ENCODE measurements around the gene MAP3K3. TPM values are rescaled to one million over a fixed set of nuclear protein-coding genes. Genes with fewer than 3 reads are reported as not detected.

MAP3K3 gene
- total RNA-seq, 2 experiments from 2014 or later: 75.8 to 78.1 TPM

GRCh38 chr17:63698381-63698885 lies 76.2 kb downstream of the MAP3K3 start:
- H3K36me3 ChIP-seq (ENCODE audit: insufficient read depth, low read length): peaks cover 49% of the 10 kb centered on the region
- Mint-ChIP-seq H3K36me3 (ENCODE audit: low read depth) (peaks cover 83% of the 10 kb centered on the region), H3K27me3 (peaks cover 5% of the 10 kb centered on the region), H3K4me1 (ENCODE audit: low read depth) (peaks cover 74% of the 10 kb centered on the region), H3K4me3 (peak overlapping the region; percentile 100), H3K9me3 (no peaks in the 10 kb centered on the region), H3K27ac (peak overlapping the region; percentile 100)
- CTCF ChIA-PET: interaction anchor here (0.6 to 10.9 kb wide), 13 partner anchors 9 to 142 kb away, joined by 3 to 169 read pairs (median 4); partner anchors contain the start of genes CCDC47 and DDX42
- intact Hi-C loops (cut with DNase I, micrococcal nuclease): loop anchor here (1.0 to 5.0 kb wide), 7 partner anchors 12 to 136 kb away; partner anchors contain the start of genes FTSJ3 (in 2 of the 2), PSMC5 (in 2 of the 2), MAP3K3 (in 1 of the 2) and STRADA (in 1 of the 2)
- peak overlapping the region; percentile 98 for H3K4me3 ChIP-seq (ENCODE audit: low read length)
- H3K4me1 ChIP-seq (ENCODE audit: insufficient read depth, low read length): peaks cover 80% of the 10 kb centered on the region
- H3K9me3 ChIP-seq (ENCODE audit: control insufficient read depth in 1 of 2, insufficient read depth in 1 of 2, low read length in 2 of 2): no peaks in the 10 kb centered on the region
- no peak for TF ChIP-seq CTCF (IDR thresholded peaks at IDR 0.05)
- H3K27me3 ChIP-seq (ENCODE audit: control insufficient read depth in 1 of 2, insufficient read depth in 2 of 2, low read length in 2 of 2): no peaks in the 10 kb centered on the region
- DNase-seq (peak in 8 of 14 experiments; percentile 21 to 65 (median 46)), ATAC-seq (ENCODE audit: poor library complexity) (no peak)
- H3K27ac ChIP-seq (ENCODE audit: low read depth in 1 of 2, low read length in 2 of 2): peak overlapping the region; percentile 73 to 91
- POLR2A ChIA-PET: interaction anchor here (0.7 to 13.2 kb wide), 27 partner anchors 11 to 808 kb away, joined by 3 to 844 read pairs (median 5); partner anchors contain the start of genes CCDC47, CEP95, DDX42 and DDX5

- Mint-ChIP-seq H3K36me3 (ENCODE audit: low read depth) (peaks cover 83% of the 10 kb centered on the region), H3K27ac (peak overlapping the region; percentile 100)
Observed at GRCh38 chr17:63698886-63699637, 76.8 kb downstream of the MAP3K3 start.

More at GRCh38 chr17:63698886-63699637, 76.8 kb downstream of the MAP3K3 start:
- intact Hi-C loops (cut with DNase I, micrococcal nuclease): loop anchor here (1.0 to 5.0 kb wide), 7 partner anchors 11 to 135 kb away; partner anchors contain the start of genes FTSJ3 (in 2 of the 2), PSMC5 (in 2 of the 2), MAP3K3 (in 1 of the 2) and STRADA (in 1 of the 2)
- Mint-ChIP-seq H3K4me3 (peak overlapping the region; percentile 100), H3K4me1 (ENCODE audit: low read depth) (peaks cover 74% of the 10 kb centered on the region), H3K27me3 (peaks cover 5% of the 10 kb centered on the region), H3K9me3 (no peaks in the 10 kb centered on the region)
- no peak for TF ChIP-seq CTCF (IDR thresholded peaks at IDR 0.05)
- ATAC-seq (ENCODE audit: poor library complexity) (peak; percentile 28), DNase-seq (peak; percentile 76 to 96 (median 92))
- peaks cover 80% of the 10 kb centered on the region for H3K4me1 ChIP-seq (ENCODE audit: insufficient read depth, low read length)
- H3K36me3 ChIP-seq (ENCODE audit: insufficient read depth, low read length): peaks cover 49% of the 10 kb centered on the region
- ChIA-PET CTCF (interaction anchor here (0.8 to 10.9 kb wide), 9 partner anchors 8 to 103 kb away, joined by 3 to 169 read pairs (median 4); partner anchors contain the start of genes CCDC47 and DDX42), POLR2A (interaction anchor here (0.7 to 13.2 kb wide), 29 partner anchors 11 to 807 kb away, joined by 3 to 844 read pairs (median 6); partner anchors contain the start of genes CCDC47, CEP95, DDX42 and DDX5)
- H3K27me3 ChIP-seq (ENCODE audit: control insufficient read depth in 1 of 2, insufficient read depth in 2 of 2, low read length in 2 of 2): no peaks in the 10 kb centered on the region
- no peaks in the 10 kb centered on the region for H3K9me3 ChIP-seq (ENCODE audit: control insufficient read depth in 1 of 2, insufficient read depth in 1 of 2, low read length in 2 of 2)
- H3K4me3 ChIP-seq (ENCODE audit: low read length): peak overlapping the region; percentile 98
- H3K27ac ChIP-seq (ENCODE audit: low read depth in 1 of 2, low read length in 2 of 2): peak overlapping the region; percentile 73 to 91

All from CD4-positive, alpha-beta T cell (primary cell).